Activated T-helper 9 cell treated with anti-CD3 and anti-CD28 coated beads, Interleukin-2, amount 50 U/mL, for 16 hours (primary cell): ENCODE measurements around the gene DPAGT1.
"Not testable (repeated sequence)": the region's sequence is repeated elsewhere in the genome, so short reads cannot be mapped to it uniquely, and the experiment has no call there.

Experiments used
- DNase-seq: peaks from one replicate; pipeline ENCODE4 v3.0.0-alpha.2; 2020; ENCODE audit warnings: low read depth

DPAGT1 gene

GRCh38 chr11:119093942-119094815, 7.5 kb downstream of the DPAGT1 start:
- DNase-seq, result peak; percentile 42

- DNase-seq, result no peak
Measured at GRCh38 chr11:119092880-119093842, 8.5 kb downstream of the DPAGT1 start.

- DNase-seq, result no peak
Measured at GRCh38 chr11:119091966-119092879, 9.4 kb downstream of the DPAGT1 start.

GRCh38 chr11:119091178-119091577, 10.5 kb downstream of the DPAGT1 start:
- DNase-seq, result no peak

- DNase-seq, result no peak
Measured at GRCh38 chr11:119089319-119089718, 12.3 kb downstream of the DPAGT1 start.

GRCh38 chr11:119088406-119088805, 13.2 kb downstream of the DPAGT1 start:
- no peak for DNase-seq

- DNase-seq, result no peak
Measured at GRCh38 chr11:119087747-119088241, 13.9 kb downstream of the DPAGT1 start.

GRCh38 chr11:119087123-119087522, 14.5 kb downstream of the DPAGT1 start:
- DNase-seq, result no peak

- no peak for DNase-seq
Measured at GRCh38 chr11:119085437-119085847, 16.2 kb downstream of the DPAGT1 start.

GRCh38 chr11:119084663-119085436, 16.8 kb downstream of the DPAGT1 start, which contains the start of gene HMBS:
Gene HMBS, plus strand, starts transcription at chr11:119084881. Its CDS starts 153 bp downstream, at chr11:119085034.
- DNase-seq, result peak; percentile 85

- DNase-seq, result no peak
Measured at GRCh38 chr11:119081682-119082260, 19.9 kb downstream of the DPAGT1 start.

GRCh38 chr11:119078675-119079420, 22.8 kb downstream of the DPAGT1 start:
- DNase-seq, result no peak

- no peak for DNase-seq
Measured at GRCh38 chr11:119077839-119078238, 23.8 kb downstream of the DPAGT1 start.

GRCh38 chr11:119067371-119068222, 34.1 kb downstream of the DPAGT1 start, which contains the start of gene VPS11:
Gene VPS11, plus strand, starts transcription at chr11:119067818. Its CDS starts 6 bp downstream, at chr11:119067824.
- peak; percentile 97 for DNase-seq

GRCh38 chr11:119065369-119065768, 36.3 kb downstream of the DPAGT1 start:
- no peak for DNase-seq

- no peak for DNase-seq
Measured at GRCh38 chr11:119062779-119063178, 38.9 kb downstream of the DPAGT1 start.

- DNase-seq, result no peak
Measured at GRCh38 chr11:119061256-119061655, 40.4 kb downstream of the DPAGT1 start.

GRCh38 chr11:119059128-119059527, 42.5 kb downstream of the DPAGT1 start:
- not testable (repeated sequence) for DNase-seq
